ENCODE measurements around the gene OGA. TPM values are rescaled to one million over a fixed set of nuclear protein-coding genes. Genes with fewer than 3 reads are reported as not detected.

OGA gene
- total and polyA plus RNA-seq, 5 donors = 41.1 to 96.4 (median 79.7) TPM

GRCh38 chr10:101834341-101834740, 16.1 kb upstream of the OGA start:
- whole genome bisulfite sequencing = 68% methylated on average over 8 of the region's 8 CpGs
- no peaks in the 10 kb centered on the region for H3K27me3 ChIP-seq (ENCODE audit: control insufficient read depth, insufficient read depth)
- no peaks in the 10 kb centered on the region for H3K9me3 ChIP-seq (ENCODE audit: control insufficient read depth, low read length)
- no peak overlapping the region for H3K4me3 ChIP-seq (ENCODE audit: low read length)
- H3K27ac ChIP-seq (ENCODE audit: low read length) = no peak overlapping the region
- ATAC-seq (no peak), DNase-seq (peak in 2 of 3 donors; percentile 70 to 72)
- peaks cover 9% of the 10 kb centered on the region for H3K4me1 ChIP-seq (ENCODE audit: control insufficient read depth, insufficient read depth, low read length)
- intact Hi-C loops (cut with DNase I) = no loop called here

GRCh38 chr10:101833466-101833865, 15.2 kb upstream of the OGA start:
- Histone ChIP-seq H3K27me3 (ENCODE audit: control insufficient read depth, insufficient read depth) (no peaks in the 10 kb centered on the region), H3K27ac (ENCODE audit: low read length) (no peak overlapping the region), H3K4me1 (ENCODE audit: control insufficient read depth, insufficient read depth, low read length) (peaks cover 9% of the 10 kb centered on the region), H3K4me3 (ENCODE audit: low read length) (no peak overlapping the region), H3K9me3 (ENCODE audit: control insufficient read depth, low read length) (no peaks in the 10 kb centered on the region)
- intact Hi-C loops (cut with DNase I) = no loop called here
- ATAC-seq = no peak
- DNase-seq = no peak
- WGBS = 71% methylated on average over 1 of the region's 1 CpG

GRCh38 chr10:101832325-101832771, 14.1 kb upstream of the OGA start:
- DNase-seq = no peak
- WGBS = 63% methylated on average over 4 of the region's 4 CpGs
- ATAC-seq = no peak
- Histone ChIP-seq H3K27me3 (ENCODE audit: control insufficient read depth, insufficient read depth) (no peaks in the 10 kb centered on the region), H3K4me1 (ENCODE audit: control insufficient read depth, insufficient read depth, low read length) (peaks cover 9% of the 10 kb centered on the region), H3K9me3 (ENCODE audit: control insufficient read depth, low read length) (no peaks in the 10 kb centered on the region), H3K4me3 (ENCODE audit: low read length) (no peak overlapping the region), H3K27ac (ENCODE audit: low read length) (no peak overlapping the region)
- intact Hi-C loops (cut with DNase I) = no loop called here

GRCh38 chr10:101831169-101831811, 13.0 kb upstream of the OGA start:
- H3K4me1 ChIP-seq (ENCODE audit: control insufficient read depth, insufficient read depth, low read length) = peaks cover 9% of the 10 kb centered on the region

GRCh38 chr10:101830322-101831168, 12.3 kb upstream of the OGA start:
- no peaks in the 10 kb centered on the region for H3K27me3 ChIP-seq (ENCODE audit: control insufficient read depth, insufficient read depth)
- H3K9me3 ChIP-seq (ENCODE audit: control insufficient read depth, low read length) = no peaks in the 10 kb centered on the region
- 3% methylated on average over 56 of the region's 56 CpGs for WGBS
- DNase-seq (peak; percentile 91 to 96 (median 95)), ATAC-seq (peak; percentile 85 to 88)
- H3K27ac ChIP-seq (ENCODE audit: low read length) = peak overlapping the region; percentile 18
- intact Hi-C loops (cut with DNase I) = no loop called here
- H3K4me3 ChIP-seq (ENCODE audit: low read length) = peak overlapping the region; percentile 8
- peaks cover 9% of the 10 kb centered on the region for H3K4me1 ChIP-seq (ENCODE audit: control insufficient read depth, insufficient read depth, low read length)

More at GRCh38 chr10:101831169-101831811, 13.0 kb upstream of the OGA start:
- Histone ChIP-seq H3K9me3 (ENCODE audit: control insufficient read depth, low read length) (no peaks in the 10 kb centered on the region), H3K4me3 (ENCODE audit: low read length) (peak overlapping the region; percentile 2), H3K27me3 (ENCODE audit: control insufficient read depth, insufficient read depth) (no peaks in the 10 kb centered on the region), H3K27ac (ENCODE audit: low read length) (peak overlapping the region; percentile 18)
- 56% methylated on average over 9 of the region's 9 CpGs for WGBS
- DNase-seq (no peak), ATAC-seq (no peak)
- intact Hi-C loops (cut with DNase I) = no loop called here

- ATAC-seq (peak in 1 of 2 donors; percentile 4), DNase-seq (peak; percentile 54 to 81 (median 79))
- H3K27me3 ChIP-seq (ENCODE audit: control insufficient read depth, insufficient read depth) = no peaks in the 10 kb centered on the region
- no peaks in the 10 kb centered on the region for H3K9me3 ChIP-seq (ENCODE audit: control insufficient read depth, low read length)
- no peak overlapping the region for H3K27ac ChIP-seq (ENCODE audit: low read length)
- H3K4me1 ChIP-seq (ENCODE audit: control insufficient read depth, insufficient read depth, low read length) = peaks cover 9% of the 10 kb centered on the region
- H3K4me3 ChIP-seq (ENCODE audit: low read length) = no peak overlapping the region
- intact Hi-C loops (cut with DNase I) = no loop called here
- 23% methylated on average over 31 of the region's 31 CpGs for WGBS
Observed at GRCh38 chr10:101829561-101830315, 11.5 kb upstream of the OGA start.

- intact Hi-C loops (cut with DNase I) = no loop called here
- DNase-seq (peak; percentile 42 to 76 (median 75)), ATAC-seq (no peak)
- WGBS = 58% methylated on average over 39 of the region's 39 CpGs
- H3K9me3 ChIP-seq (ENCODE audit: control insufficient read depth, low read length) = no peaks in the 10 kb centered on the region
- no peaks in the 10 kb centered on the region for H3K27me3 ChIP-seq (ENCODE audit: control insufficient read depth, insufficient read depth)
- no peak overlapping the region for H3K4me3 ChIP-seq (ENCODE audit: low read length)
- no peak overlapping the region for H3K27ac ChIP-seq (ENCODE audit: low read length)
- H3K4me1 ChIP-seq (ENCODE audit: control insufficient read depth, insufficient read depth, low read length) = peaks cover 9% of the 10 kb centered on the region
Observed at GRCh38 chr10:101828766-101829551, 10.7 kb upstream of the OGA start.

- no peaks in the 10 kb centered on the region for H3K27me3 ChIP-seq (ENCODE audit: control insufficient read depth, insufficient read depth)
- intact Hi-C loops (cut with DNase I) = no loop called here
- no peak overlapping the region for H3K27ac ChIP-seq (ENCODE audit: low read length)
- no peaks in the 10 kb centered on the region for H3K9me3 ChIP-seq (ENCODE audit: control insufficient read depth, low read length)
- ATAC-seq = no peak
- 93% methylated on average over 10 of the region's 10 CpGs for WGBS
- H3K4me3 ChIP-seq (ENCODE audit: low read length) = no peak overlapping the region
- no peak for DNase-seq
- peaks cover 8% of the 10 kb centered on the region for H3K4me1 ChIP-seq (ENCODE audit: control insufficient read depth, insufficient read depth, low read length)
Observed at GRCh38 chr10:101827919-101828600, 9.8 kb upstream of the OGA start.

GRCh38 chr10:101826852-101827434, 8.7 kb upstream of the OGA start:
- no peak for DNase-seq
- intact Hi-C loops (cut with DNase I) = no loop called here
- H3K4me3 ChIP-seq (ENCODE audit: low read length) = no peak overlapping the region
- ATAC-seq = no peak
- WGBS = 94% methylated on average over 5 of the region's 5 CpGs
- H3K27ac ChIP-seq (ENCODE audit: low read length) = no peak overlapping the region
- H3K27me3 ChIP-seq (ENCODE audit: control insufficient read depth, insufficient read depth) = no peaks in the 10 kb centered on the region
- peaks cover 7% of the 10 kb centered on the region for H3K4me1 ChIP-seq (ENCODE audit: control insufficient read depth, insufficient read depth, low read length)
- H3K9me3 ChIP-seq (ENCODE audit: control insufficient read depth, low read length) = no peaks in the 10 kb centered on the region

- no peak for ATAC-seq
- DNase-seq = no peak
- Histone ChIP-seq H3K4me1 (ENCODE audit: control insufficient read depth, insufficient read depth, low read length) (no peaks in the 10 kb centered on the region), H3K27ac (ENCODE audit: low read length) (no peak overlapping the region), H3K4me3 (ENCODE audit: low read length) (no peak overlapping the region), H3K9me3 (ENCODE audit: control insufficient read depth, low read length) (no peaks in the 10 kb centered on the region), H3K27me3 (ENCODE audit: control insufficient read depth, insufficient read depth) (no peaks in the 10 kb centered on the region)
- 90% methylated on average over 2 of the region's 2 CpGs for WGBS
- intact Hi-C loops (cut with DNase I) = no loop called here
Observed at GRCh38 chr10:101824736-101825135, 6.5 kb upstream of the OGA start.

Measured in right cardiac atrium (tissue), 5 donors.